CD4-positive, CD25-positive, alpha-beta regulatory T cell (primary cell): ENCODE data around the gene IFI44L. TPM values are rescaled to one million over a fixed set of nuclear protein-coding genes. Genes with fewer than 3 reads are reported as not detected.

Source experiments
- ATAC-seq, 2 donors: fragments of 150-1000 bp; cut with Tn5 transposase; one replicate each; pipeline ENCODE4 v1.10.0; 2021; ENCODE audit warnings: low read depth in 2 of 2, moderate number of reproducible peaks in 2 of 2, moderate library complexity in 1 of 2
- DNase-seq, 3 donors: peaks; one replicate each; pipeline versions ENCODE4 v3.0.0 to v3.0.0-alpha.2; 2012 to 2022; ENCODE audit warnings: mixed read lengths in 1 of 3
- H3K27ac ChIP-seq: one replicate; pipeline ENCODE4 v1.7.0; 2013; ENCODE audit warnings: mild to moderate bottlenecking, low read length; ENCODE audit not compliant: insufficient read depth, poor library complexity, severe bottlenecking
- H3K27me3 ChIP-seq: one replicate; pipeline ENCODE4 v1.7.0; 2013; ENCODE audit warnings: low read length; ENCODE audit not compliant: control insufficient read depth, insufficient read depth
- H3K36me3 ChIP-seq: one replicate; pipeline ENCODE4 v1.7.0; 2013; ENCODE audit warnings: mild to moderate bottlenecking, low read length, moderate library complexity; ENCODE audit not compliant: control insufficient read depth, insufficient read depth
- H3K4me1 ChIP-seq: 2 replicates; pipeline ENCODE4 v1.7.0; 2013; ENCODE audit warnings: mild to moderate bottlenecking, low read length; ENCODE audit not compliant: insufficient read depth, control insufficient read depth, poor library complexity, severe bottlenecking
- H3K4me3 ChIP-seq: one replicate; pipeline ENCODE4 v1.7.0; 2013; ENCODE audit warnings: low read depth, mild to moderate bottlenecking, low read length, moderate library complexity
- H3K9me3 ChIP-seq, 2 experiments: 1 replicate in 1 of 2; 2 replicates in 1 of 2; pipeline ENCODE4 v1.7.0; 2013; ENCODE audit warnings: low read length in 2 of 2, mild to moderate bottlenecking in 1 of 2, moderate library complexity in 1 of 2; ENCODE audit not compliant: control insufficient read depth in 2 of 2
- H3K27ac Mint-ChIP-seq, 3 donors: one replicate each; pipeline ENCODE4 v1.8.0; 2020 to 2022; ENCODE audit warnings: mild to moderate bottlenecking in 3 of 3, mixed read lengths in 3 of 3, moderate library complexity in 2 of 3
- H3K27me3 Mint-ChIP-seq: one replicate; pipeline ENCODE4 v1.8.0; 2022; ENCODE audit warnings: mild to moderate bottlenecking, mixed read lengths
- H3K36me3 Mint-ChIP-seq: one replicate; pipeline ENCODE4 v1.8.0; 2020; ENCODE audit warnings: mixed read lengths
- H3K4me1 Mint-ChIP-seq, 4 donors: one replicate each; pipeline ENCODE4 v1.8.0; 2020 to 2022; ENCODE audit warnings: mixed read lengths in 4 of 4, mild to moderate bottlenecking in 1 of 4
- H3K4me3 Mint-ChIP-seq, 4 donors: one replicate each; pipeline ENCODE4 v1.8.0; 2020 to 2022; ENCODE audit warnings: mild to moderate bottlenecking in 4 of 4, mixed read lengths in 4 of 4, moderate library complexity in 3 of 4
- H3K9me3 Mint-ChIP-seq, 7 donors: one replicate each; pipeline ENCODE4 v1.8.0; 2020 to 2022; ENCODE audit warnings: mixed read lengths in 7 of 7, mild to moderate bottlenecking in 3 of 7, moderate library complexity in 2 of 7
- polyA plus RNA-seq, 4 donors: library from polyadenylated mRNA; unstranded; fragments of 300-500 nt; fragmentation: Illumina TruSeq; gene quantifications; one replicate each; pipeline ENCODE4 v1.2.3, GENCODE V29; 2021
- total RNA-seq: library from RNA; stranded (reverse); gene quantifications from one replicate; pipeline ENCODE4 v1.2.3, GENCODE V29; 2022

Gene IFI44L
- total and polyA plus RNA-seq, 5 donors from 2014 or later, result 1.4 to 19.1 (median 3.6) TPM

GRCh38 chr1:78641558-78641957, 21.3 kb downstream of the IFI44L start:
- Mint-ChIP-seq H3K4me1 (peaks cover 4 to 24% (median 21%) of the 10 kb centered on the region in 4 donors), H3K4me3 (no peak overlapping the region), H3K27ac (no peak overlapping the region), H3K9me3 (peaks cover 0 to 9% (median 3%) of the 10 kb centered on the region in 7 donors), H3K36me3 (peaks cover 10% of the 10 kb centered on the region), H3K27me3 (peaks cover 6% of the 10 kb centered on the region)
- Histone ChIP-seq H3K4me3 (no peak overlapping the region), H3K9me3 (peaks cover 0 to 3% of the 10 kb centered on the region in 2 experiments), H3K27me3 (no peaks in the 10 kb centered on the region), H3K4me1 (peaks cover 15% of the 10 kb centered on the region), H3K36me3 (no peaks in the 10 kb centered on the region), H3K27ac (no peak overlapping the region)
- ATAC-seq (no peak), DNase-seq (no peak)

GRCh38 chr1:78645723-78646122, 25.5 kb downstream of the IFI44L start:
- H3K4me3 Mint-ChIP-seq, result peak overlapping the region; percentile 25 to 62 (median 38)
- H3K9me3 Mint-ChIP-seq, result peaks cover 0 to 20% (median 9%) of the 10 kb centered on the region in 7 donors
- H3K4me1 ChIP-seq, result peaks cover 21% of the 10 kb centered on the region

GRCh38 chr1:78647238-78647637, 27.0 kb downstream of the IFI44L start:
- Histone ChIP-seq H3K4me1 (peaks cover 31% of the 10 kb centered on the region), H3K4me3 (no peak overlapping the region), H3K9me3 (peaks cover 3 to 5% of the 10 kb centered on the region in 2 experiments), H3K36me3 (no peaks in the 10 kb centered on the region), H3K27ac (no peak overlapping the region), H3K27me3 (no peaks in the 10 kb centered on the region)
- Mint-ChIP-seq H3K27me3 (no peaks in the 10 kb centered on the region), H3K4me3 (no peak overlapping the region), H3K4me1 (peaks cover 5 to 60% (median 45%) of the 10 kb centered on the region in 4 donors), H3K27ac (peak overlapping the region in 1 of 3 donors; percentile 72), H3K9me3 (peaks cover 0 to 19% (median 9%) of the 10 kb centered on the region in 7 donors), H3K36me3 (peaks cover 7% of the 10 kb centered on the region)
- no peak for ATAC-seq
- DNase-seq, result no peak

More at GRCh38 chr1:78645723-78646122, 25.5 kb downstream of the IFI44L start:
- Histone ChIP-seq H3K4me3 (peak overlapping the region; percentile 16), H3K9me3 (peaks cover 3 to 5% of the 10 kb centered on the region in 2 experiments), H3K36me3 (no peaks in the 10 kb centered on the region), H3K27ac (no peak overlapping the region), H3K27me3 (no peaks in the 10 kb centered on the region)
- peak; percentile 30 to 33 for ATAC-seq
- Mint-ChIP-seq H3K27ac (peak overlapping the region in 2 of 3 donors; percentile 0 to 72), H3K27me3 (no peaks in the 10 kb centered on the region), H3K36me3 (peaks cover 10% of the 10 kb centered on the region), H3K4me1 (peaks cover 4 to 48% (median 38%) of the 10 kb centered on the region in 4 donors)
- DNase-seq, result peak in 1 of 3 donors; percentile 48

- peaks cover 34% of the 10 kb centered on the region for H3K4me1 ChIP-seq
- H3K27me3 ChIP-seq, result no peaks in the 10 kb centered on the region
- peak within 1 kb of the TSS; percentile 65 for H3K27ac ChIP-seq
- peaks cover 0 to 5% of the 10 kb centered on the region in 2 experiments for H3K9me3 ChIP-seq
- peak; percentile 57 to 80 (median 72) for DNase-seq
- H3K36me3 ChIP-seq, result no peaks in the 10 kb centered on the region
- H3K4me3 ChIP-seq, result peak within 1 kb of the TSS; percentile 92
- H3K4me1 Mint-ChIP-seq, result peaks cover 10 to 71% (median 55%) of the 10 kb centered on the region in 4 donors
- peak within 1 kb of the TSS; percentile 82 to 93 (median 92) for H3K4me3 Mint-ChIP-seq
- peaks cover 6% of the 10 kb centered on the region for H3K36me3 Mint-ChIP-seq
- ATAC-seq, result peak; percentile 79 to 81
- H3K27ac Mint-ChIP-seq, result peak within 1 kb of the TSS; percentile 88 to 96 (median 95)
- no peaks in the 10 kb centered on the region for H3K27me3 Mint-ChIP-seq
- peaks cover 0 to 11% (median 4%) of the 10 kb centered on the region in 7 donors for H3K9me3 Mint-ChIP-seq
These were observed 29.4 kb downstream of the IFI44L start, which contains the start of gene IFI44 for GRCh38 chr1:78649628-78650027. Gene IFI44 (plus strand): TSS chr1:78649831. CDS start chr1:78650196, 365 bp downstream.

- H3K36me3 Mint-ChIP-seq, result peaks cover 6% of the 10 kb centered on the region
- Histone ChIP-seq H3K4me1 (peaks cover 33% of the 10 kb centered on the region), H3K9me3 (peaks cover 0 to 5% of the 10 kb centered on the region in 2 experiments), H3K4me3 (peak overlapping the region; percentile 92), H3K36me3 (peaks cover 3% of the 10 kb centered on the region), H3K27ac (peak overlapping the region; percentile 65), H3K27me3 (no peaks in the 10 kb centered on the region)
- H3K4me3 Mint-ChIP-seq, result peak overlapping the region; percentile 82 to 93 (median 92)
- H3K9me3 Mint-ChIP-seq, result peaks cover 0 to 11% (median 4%) of the 10 kb centered on the region in 7 donors
- H3K4me1 Mint-ChIP-seq, result peaks cover 10 to 65% (median 53%) of the 10 kb centered on the region in 4 donors
- DNase-seq (peak in 1 of 3 donors; percentile 10), ATAC-seq (no peak)
- no peaks in the 10 kb centered on the region for H3K27me3 Mint-ChIP-seq
- H3K27ac Mint-ChIP-seq, result peak overlapping the region; percentile 74 to 95 (median 88)
These were observed 29.9 kb downstream of the IFI44L start for GRCh38 chr1:78650114-78650660.

- Mint-ChIP-seq H3K4me3 (peak overlapping the region; percentile 82 to 93 (median 92)), H3K9me3 (peaks cover 0 to 11% (median 4%) of the 10 kb centered on the region in 7 donors), H3K27me3 (no peaks in the 10 kb centered on the region), H3K36me3 (peaks cover 16% of the 10 kb centered on the region), H3K27ac (peak overlapping the region; percentile 74 to 95 (median 88)), H3K4me1 (peaks cover 6 to 57% (median 46%) of the 10 kb centered on the region in 4 donors)
- peak overlapping the region; percentile 65 for H3K27ac ChIP-seq
- peaks cover 23% of the 10 kb centered on the region for H3K4me1 ChIP-seq
- no peaks in the 10 kb centered on the region for H3K27me3 ChIP-seq
- peak overlapping the region; percentile 92 for H3K4me3 ChIP-seq
- peaks cover 0 to 5% of the 10 kb centered on the region in 2 experiments for H3K9me3 ChIP-seq
- DNase-seq (peak in 2 of 3 donors; percentile 40 to 49), ATAC-seq (peak; percentile 41 to 65)
- peaks cover 11% of the 10 kb centered on the region for H3K36me3 ChIP-seq
These were observed 31.0 kb downstream of the IFI44L start for GRCh38 chr1:78651241-78651640.

- H3K27me3 ChIP-seq, result no peaks in the 10 kb centered on the region
- peaks cover 18% of the 10 kb centered on the region for H3K36me3 Mint-ChIP-seq
These were observed 31.8 kb downstream of the IFI44L start for GRCh38 chr1:78652019-78652560.

More at GRCh38 chr1:78652019-78652560, 31.8 kb downstream of the IFI44L start:
- DNase-seq (no peak), ATAC-seq (no peak)
- H3K4me3 ChIP-seq, result peak overlapping the region; percentile 92
- Mint-ChIP-seq H3K9me3 (peaks cover 0 to 11% (median 4%) of the 10 kb centered on the region in 7 donors), H3K4me3 (peak overlapping the region; percentile 41 to 93 (median 92)), H3K27me3 (no peaks in the 10 kb centered on the region), H3K4me1 (peaks cover 5 to 49% (median 40%) of the 10 kb centered on the region in 4 donors), H3K27ac (peak overlapping the region; percentile 49 to 88 (median 76))
- H3K4me1 ChIP-seq, result peaks cover 18% of the 10 kb centered on the region
- peaks cover 13% of the 10 kb centered on the region for H3K36me3 ChIP-seq
- H3K27ac ChIP-seq, result no peak overlapping the region
- peaks cover 0 to 4% of the 10 kb centered on the region in 2 experiments for H3K9me3 ChIP-seq
